ENCODE measurements around the gene FAM180B. TPM values are rescaled to one million over a fixed set of nuclear protein-coding genes. Genes with fewer than 3 reads are reported as not detected.

FAM180B gene
- total and polyA plus RNA-seq, 2 experiments from 2014 or later: not detected

DNA sequence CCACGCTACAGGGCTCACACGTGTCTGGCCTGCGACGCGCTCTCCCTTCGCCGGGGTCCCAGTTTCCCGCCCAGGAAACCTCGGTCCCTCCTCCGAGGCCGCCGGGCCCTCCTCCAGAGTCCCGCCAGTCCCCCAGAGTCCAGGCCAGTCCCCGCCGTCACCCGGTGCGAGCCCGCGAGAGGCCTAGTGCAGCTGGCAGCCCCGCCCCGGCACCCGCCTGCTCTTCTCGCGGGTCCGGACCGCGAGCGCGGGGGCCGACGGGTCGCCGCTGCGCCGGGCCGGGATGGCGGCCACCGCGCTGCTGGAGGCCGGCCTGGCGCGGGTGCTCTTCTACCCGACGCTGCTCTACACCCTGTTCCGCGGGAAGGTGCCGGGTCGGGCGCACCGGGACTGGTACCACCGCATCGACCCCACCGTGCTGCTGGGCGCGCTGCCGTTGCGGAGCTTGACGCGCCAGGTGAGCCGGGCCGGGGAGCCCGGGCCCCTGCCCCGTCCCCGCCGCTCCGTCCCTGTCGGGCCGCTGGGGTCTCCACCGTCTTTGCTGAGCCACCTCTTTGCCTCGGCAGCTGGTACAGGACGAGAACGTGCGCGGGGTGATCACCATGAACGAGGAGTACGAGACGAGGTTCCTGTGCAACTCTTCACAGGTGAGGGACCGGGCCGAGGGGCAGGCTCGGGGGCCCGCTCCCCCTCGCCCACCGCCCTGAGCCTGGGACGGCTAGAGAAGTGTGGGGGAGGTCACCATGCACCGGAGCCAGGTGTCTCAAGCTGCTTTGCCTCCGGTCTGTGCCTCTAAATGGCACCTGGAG is 20.9 kb upstream of the FAM180B start, which contains the start of gene PTPMT1:
Gene PTPMT1, plus strand, starts transcription at position 260 of the 809 bp plus-strand sequence. Its CDS starts 24 bp downstream, at position 284.
- TF ChIP-seq CREB1 (CRISPR knock-in tag; IDR thresholded peaks at IDR 0.05; ENCODE audit: low read depth) (peak; percentile 64; the same call in 1 of the 2 replicates), JUNB (IDR thresholded peaks at IDR 0.05; ENCODE audit: unreplicated experiment) (no peak), POLR2AphosphoS5 (IDR thresholded peaks at IDR 0.05; ENCODE audit: low read depth) (peak; percentile 57)
- Mint-ChIP-seq H3K27ac (no peak within 1 kb of the TSS), H3K4me3 (peak within 1 kb of the TSS; percentile 88), H3K4me1 (peaks cover 8% of the 10 kb centered on the region), H3K9me3 (peaks cover 2% of the 10 kb centered on the region; the same call in 1 of the 3 replicates), H3K36me3 (ENCODE audit: low read depth) (peaks cover 19% of the 10 kb centered on the region), H3K27me3 (ENCODE audit: insufficient read depth, low read depth, poor library complexity) (peaks cover 8% of the 10 kb centered on the region)
- H3K79me2 ChIP-seq (replicated peaks; ENCODE audit: insufficient read depth): peaks cover 38% of the 10 kb centered on the region
- H3K4me3 ChIP-seq: peak within 1 kb of the TSS; percentile 96
- peak; percentile 92 for ATAC-seq
- DNase-seq (ENCODE audit: low spot score): peak; percentile 87
- peak within 1 kb of the TSS; percentile 98 for H2AFZ ChIP-seq
- H3K27ac ChIP-seq (ENCODE audit: low read depth): no peak within 1 kb of the TSS
- 0 out of 2 replicates have a peak, but pooled peaks cover 4% of the 10 kb centered on the region for H3F3A ChIP-seq (replicated peaks; ENCODE audit: low read depth)
- no peaks in the 10 kb centered on the region for H3K9me2 ChIP-seq (ENCODE audit: insufficient read depth)
- peak within 1 kb of the TSS; percentile 98 for H3K4me2 ChIP-seq
- no peaks in the 10 kb centered on the region for H3K27me3 ChIP-seq (ENCODE audit: insufficient read depth)
- H3K4me1 ChIP-seq (ENCODE audit: insufficient read depth): peaks cover 6% of the 10 kb centered on the region; the same call in 1 of the 2 replicates
- H4K20me1 ChIP-seq (replicated peaks; ENCODE audit: insufficient read depth): no peaks in the 10 kb centered on the region
- H3K36me3 ChIP-seq (ENCODE audit: insufficient read depth): no peaks in the 10 kb centered on the region

DNA sequence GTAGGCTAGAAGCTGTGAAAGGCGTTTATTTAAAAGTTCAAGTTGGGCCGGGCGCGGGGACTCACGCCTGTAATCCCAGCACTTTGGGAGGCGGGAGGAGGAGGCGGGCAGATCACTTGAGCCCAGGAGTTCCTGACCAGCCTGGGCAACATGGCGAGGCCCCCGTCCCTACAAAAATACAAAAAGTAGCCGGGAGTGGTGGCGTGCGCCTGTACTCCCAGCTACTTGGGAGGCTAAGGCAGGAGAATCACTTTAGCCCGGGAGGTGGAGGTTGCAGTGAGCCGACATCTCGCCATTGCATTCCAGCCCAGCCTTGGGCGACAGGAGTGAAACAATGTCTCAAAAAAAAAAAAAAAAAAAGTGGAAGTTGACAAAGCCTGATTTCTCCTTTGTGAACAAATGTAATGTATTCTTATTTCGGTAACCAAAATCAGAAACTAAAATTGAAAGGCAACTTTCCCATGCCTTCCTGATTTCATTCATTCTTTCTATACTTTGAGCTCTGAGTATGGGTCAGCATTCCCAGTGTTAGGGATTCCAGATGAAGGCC is 20.3 kb upstream of the FAM180B start:
- Histone ChIP-seq H4K20me1 (replicated peaks; ENCODE audit: insufficient read depth) (peaks cover 4% of the 10 kb centered on the region; the same call in 1 of the 2 replicates), H3K9me2 (ENCODE audit: insufficient read depth) (no peaks in the 10 kb centered on the region), H3K4me3 (peak overlapping the region; percentile 96), H3K27me3 (ENCODE audit: insufficient read depth) (no peaks in the 10 kb centered on the region), H3K79me2 (replicated peaks; ENCODE audit: insufficient read depth) (peaks cover 38% of the 10 kb centered on the region), H3K4me1 (ENCODE audit: insufficient read depth) (peaks cover 6% of the 10 kb centered on the region; the same call in 1 of the 2 replicates), H2AFZ (peak overlapping the region; percentile 90), H3K36me3 (ENCODE audit: insufficient read depth) (0 out of 2 replicates have a peak, but pooled peaks cover 3% of the 10 kb centered on the region), H3K27ac (ENCODE audit: low read depth) (no peak overlapping the region), H3F3A (replicated peaks; ENCODE audit: low read depth) (peaks cover 8% of the 10 kb centered on the region; the same call in 1 of the 2 replicates), H3K4me2 (peak overlapping the region; percentile 98)
- H3K36me3 Mint-ChIP-seq (ENCODE audit: low read depth): peaks cover 20% of the 10 kb centered on the region
- peak; percentile 17; the same call in 2 of the 3 replicates for ATAC-seq
- no peak overlapping the region for H3K27ac Mint-ChIP-seq
- peaks cover 8% of the 10 kb centered on the region for H3K27me3 Mint-ChIP-seq (ENCODE audit: insufficient read depth, low read depth, poor library complexity)
- no peak for DNase-seq (ENCODE audit: low spot score)
- peaks cover 8% of the 10 kb centered on the region for H3K4me1 Mint-ChIP-seq
- peaks cover 2% of the 10 kb centered on the region; the same call in 1 of the 3 replicates for H3K9me3 Mint-ChIP-seq
- no peak for TF ChIP-seq STAT1 (IDR thresholded peaks at IDR 0.05; ENCODE audit: unreplicated experiment)
- TF ChIP-seq, protein P1, sequence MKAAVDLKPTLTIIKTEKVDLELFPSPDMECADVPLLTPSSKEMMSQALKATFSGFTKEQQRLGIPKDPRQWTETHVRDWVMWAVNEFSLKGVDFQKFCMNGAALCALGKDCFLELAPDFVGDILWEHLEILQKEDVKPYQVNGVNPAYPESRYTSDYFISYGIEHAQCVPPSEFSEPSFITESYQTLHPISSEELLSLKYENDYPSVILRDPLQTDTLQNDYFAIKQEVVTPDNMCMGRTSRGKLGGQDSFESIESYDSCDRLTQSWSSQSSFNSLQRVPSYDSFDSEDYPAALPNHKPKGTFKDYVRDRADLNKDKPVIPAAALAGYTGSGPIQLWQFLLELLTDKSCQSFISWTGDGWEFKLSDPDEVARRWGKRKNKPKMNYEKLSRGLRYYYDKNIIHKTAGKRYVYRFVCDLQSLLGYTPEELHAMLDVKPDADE (IDR thresholded peaks at IDR 0.05): no peak
- TF ChIP-seq, protein P2, sequence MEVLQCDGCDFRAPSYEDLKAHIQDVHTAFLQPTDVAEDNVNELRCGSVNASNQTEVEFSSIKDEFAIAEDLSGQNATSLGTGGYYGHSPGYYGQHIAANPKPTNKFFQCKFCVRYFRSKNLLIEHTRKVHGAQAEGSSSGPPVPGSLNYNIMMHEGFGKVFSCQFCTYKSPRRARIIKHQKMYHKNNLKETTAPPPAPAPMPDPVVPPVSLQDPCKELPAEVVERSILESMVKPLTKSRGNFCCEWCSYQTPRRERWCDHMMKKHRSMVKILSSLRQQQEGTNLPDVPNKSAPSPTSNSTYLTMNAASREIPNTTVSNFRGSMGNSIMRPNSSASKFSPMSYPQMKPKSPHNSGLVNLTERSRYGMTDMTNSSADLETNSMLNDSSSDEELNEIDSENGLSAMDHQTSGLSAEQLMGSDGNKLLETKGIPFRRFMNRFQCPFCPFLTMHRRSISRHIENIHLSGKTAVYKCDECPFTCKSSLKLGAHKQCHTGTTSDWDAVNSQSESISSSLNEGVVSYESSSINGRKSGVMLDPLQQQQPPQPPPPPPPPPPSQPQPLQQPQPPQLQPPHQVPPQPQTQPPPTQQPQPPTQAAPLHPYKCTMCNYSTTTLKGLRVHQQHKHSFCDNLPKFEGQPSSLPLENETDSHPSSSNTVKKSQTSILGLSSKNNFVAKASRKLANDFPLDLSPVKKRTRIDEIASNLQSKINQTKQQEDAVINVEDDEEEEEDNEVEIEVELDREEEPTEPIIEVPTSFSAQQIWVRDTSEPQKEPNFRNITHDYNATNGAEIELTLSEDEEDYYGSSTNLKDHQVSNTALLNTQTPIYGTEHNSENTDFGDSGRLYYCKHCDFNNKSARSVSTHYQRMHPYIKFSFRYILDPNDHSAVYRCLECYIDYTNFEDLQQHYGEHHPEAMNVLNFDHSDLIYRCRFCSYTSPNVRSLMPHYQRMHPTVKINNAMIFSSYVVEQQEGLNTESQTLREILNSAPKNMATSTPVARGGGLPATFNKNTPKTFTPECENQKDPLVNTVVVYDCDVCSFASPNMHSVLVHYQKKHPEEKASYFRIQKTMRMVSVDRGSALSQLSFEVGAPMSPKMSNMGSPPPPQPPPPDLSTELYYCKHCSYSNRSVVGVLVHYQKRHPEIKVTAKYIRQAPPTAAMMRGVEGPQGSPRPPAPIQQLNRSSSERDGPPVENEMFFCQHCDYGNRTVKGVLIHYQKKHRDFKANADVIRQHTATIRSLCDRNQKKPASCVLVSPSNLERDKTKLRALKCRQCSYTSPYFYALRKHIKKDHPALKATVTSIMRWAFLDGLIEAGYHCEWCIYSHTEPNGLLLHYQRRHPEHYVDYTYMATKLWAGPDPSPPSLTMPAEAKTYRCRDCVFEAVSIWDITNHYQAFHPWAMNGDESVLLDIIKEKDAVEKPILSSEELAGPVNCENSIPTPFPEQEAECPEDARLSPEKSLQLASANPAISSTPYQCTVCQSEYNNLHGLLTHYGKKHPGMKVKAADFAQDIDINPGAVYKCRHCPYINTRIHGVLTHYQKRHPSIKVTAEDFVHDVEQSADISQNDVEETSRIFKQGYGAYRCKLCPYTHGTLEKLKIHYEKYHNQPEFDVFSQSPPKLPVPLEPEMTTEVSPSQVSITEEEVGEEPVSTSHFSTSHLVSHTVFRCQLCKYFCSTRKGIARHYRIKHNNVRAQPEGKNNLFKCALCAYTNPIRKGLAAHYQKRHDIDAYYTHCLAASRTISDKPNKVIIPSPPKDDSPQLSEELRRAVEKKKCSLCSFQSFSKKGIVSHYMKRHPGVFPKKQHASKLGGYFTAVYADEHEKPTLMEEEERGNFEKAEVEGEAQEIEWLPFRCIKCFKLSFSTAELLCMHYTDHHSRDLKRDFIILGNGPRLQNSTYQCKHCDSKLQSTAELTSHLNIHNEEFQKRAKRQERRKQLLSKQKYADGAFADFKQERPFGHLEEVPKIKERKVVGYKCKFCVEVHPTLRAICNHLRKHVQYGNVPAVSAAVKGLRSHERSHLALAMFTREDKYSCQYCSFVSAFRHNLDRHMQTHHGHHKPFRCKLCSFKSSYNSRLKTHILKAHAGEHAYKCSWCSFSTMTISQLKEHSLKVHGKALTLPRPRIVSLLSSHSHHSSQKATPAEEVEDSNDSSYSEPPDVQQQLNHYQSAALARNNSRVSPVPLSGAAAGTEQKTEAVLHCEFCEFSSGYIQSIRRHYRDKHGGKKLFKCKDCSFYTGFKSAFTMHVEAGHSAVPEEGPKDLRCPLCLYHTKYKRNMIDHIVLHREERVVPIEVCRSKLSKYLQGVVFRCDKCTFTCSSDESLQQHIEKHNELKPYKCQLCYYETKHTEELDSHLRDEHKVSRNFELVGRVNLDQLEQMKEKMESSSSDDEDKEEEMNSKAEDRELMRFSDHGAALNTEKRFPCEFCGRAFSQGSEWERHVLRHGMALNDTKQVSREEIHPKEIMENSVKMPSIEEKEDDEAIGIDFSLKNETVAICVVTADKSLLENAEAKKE (CRISPR knock-in tag; IDR thresholded peaks at IDR 0.05): no peak
- no peak for TF ChIP-seq POLR2AphosphoS5 (IDR thresholded peaks at IDR 0.05; ENCODE audit: low read depth)
- H3K4me3 Mint-ChIP-seq: peak overlapping the region; percentile 88
